Peyer's patch (tissue), 4 donors: ENCODE results near the gene OPN4.

Experiments
- CTCF ChIP-seq, 6 experiments: fragments of 450-650 bp in 4 of 6; fragments of 200-600 bp in 2 of 6; sonication (generic) in 1 of 6; IDR thresholded peaks; one replicate each; pipeline ENCODE4 v1.5.1; 2017 to 2019; ENCODE audit warnings: antibody characterized with exemption in 6 of 6, mild to moderate bottlenecking in 3 of 6, moderate library complexity in 1 of 6
- POLR2A ChIP-seq, 2 donors: fragments of 450-650 bp; IDR thresholded peaks; one replicate each; pipeline ENCODE4 v1.5.1; 2017; ENCODE audit warnings: antibody characterized with exemption in 2 of 2, mild to moderate bottlenecking in 2 of 2, moderate library complexity in 2 of 2

- TF ChIP-seq CTCF (IDR thresholded peaks at IDR 0.05): no peak
- TF ChIP-seq POLR2A (IDR thresholded peaks at IDR 0.05): no peak
These were observed 32.6 kb downstream of the OPN4 start for GRCh38 chr10:86686972-86687371.
